Mucosa of stomach (tissue), 1 donor: ENCODE results near the gene NCL.
"Not testable (repeated sequence)": the region's sequence is repeated elsewhere in the genome, so short reads cannot be mapped to it uniquely, and the experiment has no call there.

Experiments used
- H3K27me3 ChIP-seq: one replicate; pipeline ENCODE4 v1.7.0; 2013; ENCODE audit warnings: mild to moderate bottlenecking, low read length; ENCODE audit not compliant: control insufficient read depth, insufficient read depth
- H3K36me3 ChIP-seq: one replicate; pipeline ENCODE4 v1.7.0; 2013; ENCODE audit warnings: low read length; ENCODE audit not compliant: control insufficient read depth, insufficient read depth
- H3K4me1 ChIP-seq: one replicate; pipeline ENCODE4 v1.7.0; 2013; ENCODE audit warnings: mild to moderate bottlenecking, low read length; ENCODE audit not compliant: control insufficient read depth, insufficient read depth
- H3K4me3 ChIP-seq: one replicate; pipeline ENCODE4 v1.7.0; 2013; ENCODE audit warnings: low read length
- H3K9ac ChIP-seq: one replicate; pipeline ENCODE4 v1.7.0; 2013; ENCODE audit warnings: mild to moderate bottlenecking, low read length, moderate library complexity
- H3K9me3 ChIP-seq: one replicate; pipeline ENCODE4 v1.7.0; 2013; ENCODE audit warnings: mild to moderate bottlenecking, low read length, moderate library complexity; ENCODE audit not compliant: control insufficient read depth
- donor health status: Pancreatic carcinoma.

The NCL gene

GRCh38 chr2:231464576-231465540 lies 574 bp upstream of the NCL start:
- Histone ChIP-seq H3K9ac (peak overlapping the region; percentile 80), H3K36me3 (peaks cover 16% of the 10 kb centered on the region), H3K4me3 (peak overlapping the region; percentile 80), H3K4me1 (peaks cover 20% of the 10 kb centered on the region), H3K27me3 (no peaks in the 10 kb centered on the region), H3K9me3 (no peaks in the 10 kb centered on the region)

GRCh38 chr2:231462729-231463465 lies 1.4 kb downstream of the NCL start:
- peak overlapping the region; percentile 92 for H3K9ac ChIP-seq
- no peaks in the 10 kb centered on the region for H3K27me3 ChIP-seq
- H3K36me3 ChIP-seq: peaks cover 21% of the 10 kb centered on the region
- H3K9me3 ChIP-seq: no peaks in the 10 kb centered on the region
- H3K4me3 ChIP-seq: peak overlapping the region; percentile 80
- H3K4me1 ChIP-seq: peaks cover 17% of the 10 kb centered on the region

GRCh38 chr2:231461516-231461971 lies 2.7 kb downstream of the NCL start:
- H3K4me3 ChIP-seq: no peak overlapping the region
- H3K9me3 ChIP-seq: no peaks in the 10 kb centered on the region
- H3K36me3 ChIP-seq: peaks cover 21% of the 10 kb centered on the region
- H3K27me3 ChIP-seq: no peaks in the 10 kb centered on the region
- H3K4me1 ChIP-seq: peaks cover 17% of the 10 kb centered on the region
- H3K9ac ChIP-seq: no peak overlapping the region

- not testable (repeated sequence) for H3K27me3 ChIP-seq, H3K4me3 ChIP-seq, H3K9ac ChIP-seq, H3K9me3 ChIP-seq
- H3K4me1 ChIP-seq: peaks cover 17% of the 10 kb centered on the region
- H3K36me3 ChIP-seq: peaks cover 22% of the 10 kb centered on the region
Measured at GRCh38 chr2:231460841-231461240, 3.4 kb downstream of the NCL start.

- peaks cover 27% of the 10 kb centered on the region for H3K36me3 ChIP-seq
- H3K9me3 ChIP-seq: no peaks in the 10 kb centered on the region
- H3K4me3 ChIP-seq: no peak overlapping the region
- H3K9ac ChIP-seq: no peak overlapping the region
- H3K27me3 ChIP-seq: no peaks in the 10 kb centered on the region
- H3K4me1 ChIP-seq: peaks cover 12% of the 10 kb centered on the region
Measured at GRCh38 chr2:231460073-231460835, 4.0 kb downstream of the NCL start.

DNA sequence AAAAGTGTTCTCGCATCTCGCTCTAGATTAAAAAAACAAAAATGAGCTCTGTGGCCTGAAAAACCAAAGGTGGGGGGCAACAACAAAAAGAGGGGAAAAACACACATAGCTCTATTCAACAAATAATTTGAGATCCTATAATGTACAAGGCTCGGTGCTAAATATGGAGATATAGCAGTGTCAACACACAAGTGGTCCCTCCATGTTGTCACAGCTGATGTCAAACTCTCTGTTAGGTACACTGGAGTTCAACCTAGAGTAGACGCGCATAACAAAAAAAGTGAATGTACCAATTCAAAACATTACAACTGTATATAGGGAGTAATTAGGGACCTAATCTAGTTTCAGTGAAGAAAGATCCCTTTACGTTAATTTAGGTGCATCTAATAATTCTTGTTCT lies 5.9 kb downstream of the NCL start:
- H3K9me3 ChIP-seq: no peaks in the 10 kb centered on the region
- H3K4me1 ChIP-seq: peaks cover 10% of the 10 kb centered on the region
- peaks cover 29% of the 10 kb centered on the region for H3K36me3 ChIP-seq
- H3K27me3 ChIP-seq: no peaks in the 10 kb centered on the region
- H3K4me3 ChIP-seq: no peak overlapping the region
- H3K9ac ChIP-seq: no peak overlapping the region

DNA sequence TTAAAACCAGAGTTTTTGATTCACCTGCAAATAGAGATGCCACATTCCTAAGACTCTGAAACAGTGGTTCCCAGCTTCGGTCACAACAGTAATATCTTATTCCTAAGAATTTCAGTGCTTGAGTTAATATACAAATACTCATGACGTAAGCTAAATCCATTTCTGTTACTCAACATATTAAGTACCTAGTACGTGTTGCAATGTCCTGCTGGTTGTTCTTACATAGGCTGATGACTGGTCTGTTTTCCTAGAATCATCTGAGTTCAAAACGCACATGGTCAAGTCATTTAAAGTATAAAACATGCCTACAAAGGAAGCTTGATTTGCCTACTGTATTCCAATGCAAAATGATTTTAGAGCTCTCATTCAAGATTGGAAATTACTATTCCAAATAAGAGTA lies 7.2 kb downstream of the NCL start:
- H3K9ac ChIP-seq: no peak overlapping the region
- H3K9me3 ChIP-seq: no peaks in the 10 kb centered on the region
- no peak overlapping the region for H3K4me3 ChIP-seq
- H3K36me3 ChIP-seq: peaks cover 29% of the 10 kb centered on the region
- no peaks in the 10 kb centered on the region for H3K27me3 ChIP-seq
- no peaks in the 10 kb centered on the region for H3K4me1 ChIP-seq

DNA sequence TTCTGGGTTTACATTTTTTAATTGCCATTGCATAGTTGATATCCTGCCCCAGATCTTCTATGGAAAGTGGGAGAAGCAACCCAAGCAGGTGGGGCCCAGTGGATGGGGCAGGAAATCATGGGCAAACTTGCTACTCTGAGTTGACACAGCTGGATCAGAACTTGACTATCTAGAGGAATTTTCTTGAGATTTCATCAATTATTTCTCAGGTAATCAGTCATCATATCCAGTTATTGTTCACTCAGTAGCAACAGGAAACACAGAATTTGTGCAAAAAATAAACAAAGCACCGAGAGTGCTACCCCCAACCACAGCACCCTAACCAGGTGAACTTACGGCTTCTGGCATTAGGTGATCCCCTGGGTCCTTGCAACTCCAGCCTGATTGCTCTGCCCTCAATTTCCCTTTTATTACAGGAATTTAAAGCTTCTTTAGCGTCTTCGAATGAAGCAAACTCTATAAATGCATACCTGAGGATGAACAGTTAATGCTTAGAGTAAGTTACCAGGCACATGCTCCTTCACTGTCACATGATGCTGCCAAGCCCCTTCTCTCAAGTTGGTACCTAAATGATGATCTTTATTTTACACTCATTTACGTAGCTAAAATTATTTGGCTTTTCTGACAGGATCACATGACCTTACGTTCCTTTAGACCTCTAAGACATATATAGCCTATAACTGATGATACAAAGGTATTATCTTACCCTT lies 7.8 kb downstream of the NCL start:
- Histone ChIP-seq H3K4me3 (no peak overlapping the region), H3K36me3 (peaks cover 23% of the 10 kb centered on the region), H3K9me3 (no peaks in the 10 kb centered on the region), H3K27me3 (no peaks in the 10 kb centered on the region), H3K9ac (no peak overlapping the region), H3K4me1 (no peaks in the 10 kb centered on the region)

DNA sequence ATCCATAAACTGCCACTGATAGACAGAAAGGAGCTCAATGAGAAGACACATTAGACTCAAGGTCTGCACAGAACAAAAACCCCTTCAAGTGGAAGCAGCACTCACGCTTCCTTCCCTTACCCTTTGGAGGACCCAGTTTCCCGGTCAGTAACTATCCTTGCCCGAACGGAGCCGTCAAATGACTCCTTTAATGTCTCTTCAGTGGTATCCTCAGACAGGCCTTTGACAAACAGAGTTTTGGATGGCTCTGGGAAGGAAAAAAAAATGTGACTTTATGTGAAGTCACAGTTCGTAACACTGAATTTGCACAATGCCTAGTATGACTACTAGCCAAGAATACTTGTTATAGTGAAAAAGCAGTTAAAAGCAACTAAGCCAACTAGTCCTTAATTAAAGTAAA lies 8.4 kb downstream of the NCL start:
- no peak overlapping the region for H3K4me3 ChIP-seq
- H3K36me3 ChIP-seq: peaks cover 20% of the 10 kb centered on the region
- H3K9ac ChIP-seq: no peak overlapping the region
- no peaks in the 10 kb centered on the region for H3K9me3 ChIP-seq
- H3K27me3 ChIP-seq: no peaks in the 10 kb centered on the region
- no peaks in the 10 kb centered on the region for H3K4me1 ChIP-seq

- Histone ChIP-seq H3K36me3 (peaks cover 14% of the 10 kb centered on the region), H3K9ac (no peak overlapping the region), H3K27me3 (no peaks in the 10 kb centered on the region), H3K4me1 (no peaks in the 10 kb centered on the region), H3K9me3 (no peaks in the 10 kb centered on the region), H3K4me3 (no peak overlapping the region)
Measured at GRCh38 chr2:231455222-231455621, 9.1 kb downstream of the NCL start.

GRCh38 chr2:231454361-231454791 lies 9.9 kb downstream of the NCL start:
- Histone ChIP-seq H3K9me3 (no peaks in the 10 kb centered on the region), H3K4me1 (no peaks in the 10 kb centered on the region), H3K9ac (no peak overlapping the region), H3K27me3 (no peaks in the 10 kb centered on the region), H3K36me3 (peaks cover 13% of the 10 kb centered on the region), H3K4me3 (no peak overlapping the region)
